Measurements from ENCODE around the gene TCP10L. TPM values are rescaled to one million over a fixed set of nuclear protein-coding genes. Genes with fewer than 3 reads are reported as not detected.

Gene TCP10L
- total and polyA plus RNA-seq, 7 donors = 0.27 to 1.9 (median 0.50) TPM; not detected in 1

DNA sequence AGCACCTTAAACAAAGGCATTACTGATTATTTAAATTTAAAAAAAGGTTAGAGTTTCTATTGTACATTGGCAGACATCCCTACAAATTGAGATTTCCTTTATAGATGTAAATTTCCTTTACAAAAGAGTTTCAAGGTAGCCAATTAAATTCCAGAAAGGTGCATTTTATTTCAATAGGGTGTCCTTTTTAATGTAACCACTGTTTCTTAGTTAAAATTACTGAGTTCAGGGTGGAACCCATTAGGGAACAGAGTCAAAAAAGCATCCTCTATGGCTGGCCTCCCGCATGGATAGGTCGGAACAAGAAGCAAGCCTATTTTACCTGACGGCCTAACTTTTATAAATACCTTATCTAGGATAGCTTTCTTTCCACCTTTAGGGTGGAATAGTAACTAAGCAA lies 24.4 kb downstream of the TCP10L start:
- Histone ChIP-seq H3K36me3 (ENCODE audit: insufficient read depth in 1 of 2, low read depth in 1 of 2) (no peaks in the 10 kb centered on the region), H3K27me3 (ENCODE audit: insufficient read depth in 3 of 3, low read length in 2 of 3) (no peaks in the 10 kb centered on the region), H3K27ac (no peak overlapping the region), H3K4me1 (no peaks in the 10 kb centered on the region), H3K9me3 (no peaks in the 10 kb centered on the region), H3K4me3 (no peak overlapping the region)
- no peak for TF ChIP-seq CTCF (IDR thresholded peaks at IDR 0.05)
- ATAC-seq = no peak
- intact Hi-C loops (cut with DNase I) = no loop called here
- no peak for DNase-seq
- WGBS, 3 donors = 89 to 92% (median 90%) methylated on average over 3 of the region's 3 CpGs

DNA sequence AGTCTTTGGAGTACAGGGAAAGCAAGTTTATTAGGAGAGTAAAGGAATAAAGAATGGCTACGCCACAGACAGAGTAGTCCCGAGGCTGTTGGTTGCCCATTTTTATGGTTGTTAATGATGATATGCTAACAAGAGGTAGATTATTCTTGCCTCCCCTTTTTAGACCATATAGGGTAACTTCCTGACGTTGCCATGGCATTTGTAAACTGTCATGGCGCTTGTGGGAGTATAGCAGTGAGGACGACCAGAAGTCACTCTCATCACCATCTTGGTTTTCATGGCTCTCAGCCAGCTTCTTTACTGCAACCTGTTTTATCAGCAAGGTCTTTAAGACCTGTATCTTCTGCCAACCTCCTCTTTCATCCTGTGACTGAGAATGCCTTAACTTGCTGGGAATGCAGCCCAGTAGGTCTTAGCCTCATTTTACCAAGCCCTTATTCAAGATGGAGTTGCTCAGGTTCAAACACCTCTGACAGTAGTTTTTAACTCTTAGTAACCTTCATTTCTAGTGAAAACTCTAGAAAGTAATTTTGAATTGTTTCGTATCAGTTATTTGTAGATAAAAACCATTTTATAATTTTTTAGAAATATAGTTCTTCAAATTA lies 26.2 kb downstream of the TCP10L start:
- TF ChIP-seq CTCF (IDR thresholded peaks at IDR 0.05) = no peak
- Histone ChIP-seq H3K27me3 (ENCODE audit: insufficient read depth in 3 of 3, low read length in 2 of 3) (no peaks in the 10 kb centered on the region), H3K4me1 (no peaks in the 10 kb centered on the region), H3K9me3 (no peaks in the 10 kb centered on the region), H3K27ac (no peak overlapping the region), H3K4me3 (no peak overlapping the region), H3K36me3 (ENCODE audit: insufficient read depth in 1 of 2, low read depth in 1 of 2) (no peaks in the 10 kb centered on the region)
- 81 to 83% (median 83%) methylated on average over 6 of the region's 6 CpGs for WGBS, 3 donors
- intact Hi-C loops (cut with DNase I) = no loop called here
- ATAC-seq (no peak), DNase-seq (no peak)

GRCh38 chr21:32558106-32558505 lies 27.2 kb downstream of the TCP10L start:
- intact Hi-C loops (cut with DNase I) = no loop called here
- H3K27me3 ChIP-seq (ENCODE audit: insufficient read depth in 3 of 3, low read length in 2 of 3) = no peaks in the 10 kb centered on the region
- no peaks in the 10 kb centered on the region for H3K4me1 ChIP-seq
- H3K9me3 ChIP-seq = no peaks in the 10 kb centered on the region
- no peak for TF ChIP-seq CTCF (IDR thresholded peaks at IDR 0.05)
- ATAC-seq = no peak
- no peak overlapping the region for H3K27ac ChIP-seq
- no peak overlapping the region for H3K4me3 ChIP-seq
- 71 to 80% (median 77%) methylated on average over 3 of the region's 3 CpGs for WGBS, 3 donors
- H3K36me3 ChIP-seq (ENCODE audit: insufficient read depth in 1 of 2, low read depth in 1 of 2) = no peaks in the 10 kb centered on the region
- no peak for DNase-seq

GRCh38 chr21:32554832-32555638 lies 30.3 kb downstream of the TCP10L start:
- Histone ChIP-seq H3K27me3 (ENCODE audit: insufficient read depth in 3 of 3, low read length in 2 of 3) (no peaks in the 10 kb centered on the region), H3K4me3 (no peak overlapping the region), H3K36me3 (ENCODE audit: insufficient read depth in 1 of 2, low read depth in 1 of 2) (no peaks in the 10 kb centered on the region), H3K9me3 (no peaks in the 10 kb centered on the region), H3K27ac (no peak overlapping the region), H3K4me1 (no peaks in the 10 kb centered on the region)
- DNase-seq = no peak
- TF ChIP-seq CTCF (IDR thresholded peaks at IDR 0.05) = no peak
- intact Hi-C loops (cut with DNase I) = no loop called here
- WGBS, 3 donors = 81 to 85% (median 82%) methylated on average over 4 of the region's 4 CpGs
- ATAC-seq = no peak
